ENCODE data around the gene FOXD2.
"Not testable (repeated sequence)": the region's sequence is repeated elsewhere in the genome, so short reads cannot be mapped to it uniquely, and the experiment has no call there.

FOXD2 gene

DNA sequence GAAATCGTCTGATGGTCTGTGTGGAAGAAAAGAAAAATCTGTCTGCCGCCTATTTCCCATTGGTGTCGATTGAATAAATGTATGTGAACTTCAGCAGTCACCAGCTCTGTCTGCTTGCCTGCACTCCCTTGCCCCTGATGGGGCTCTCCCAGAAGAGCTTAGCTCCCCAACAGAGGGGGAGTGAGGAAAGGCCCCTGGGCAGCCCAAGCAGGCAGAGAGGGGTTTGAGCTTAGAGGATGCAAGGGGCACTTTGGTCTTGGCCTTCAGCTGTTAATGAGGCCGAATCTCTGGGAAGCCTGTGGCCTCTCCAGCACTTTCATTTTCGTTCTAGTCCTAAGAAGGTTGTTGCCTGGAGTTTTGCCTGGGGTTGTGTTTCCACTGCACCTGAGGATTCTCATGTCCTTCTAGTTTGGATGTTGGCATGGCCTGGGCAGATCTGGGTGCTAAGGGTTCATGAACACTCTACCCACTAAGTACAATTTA lies 2.8 kb downstream of the FOXD2 start:
- DNase-seq = no peak

DNA sequence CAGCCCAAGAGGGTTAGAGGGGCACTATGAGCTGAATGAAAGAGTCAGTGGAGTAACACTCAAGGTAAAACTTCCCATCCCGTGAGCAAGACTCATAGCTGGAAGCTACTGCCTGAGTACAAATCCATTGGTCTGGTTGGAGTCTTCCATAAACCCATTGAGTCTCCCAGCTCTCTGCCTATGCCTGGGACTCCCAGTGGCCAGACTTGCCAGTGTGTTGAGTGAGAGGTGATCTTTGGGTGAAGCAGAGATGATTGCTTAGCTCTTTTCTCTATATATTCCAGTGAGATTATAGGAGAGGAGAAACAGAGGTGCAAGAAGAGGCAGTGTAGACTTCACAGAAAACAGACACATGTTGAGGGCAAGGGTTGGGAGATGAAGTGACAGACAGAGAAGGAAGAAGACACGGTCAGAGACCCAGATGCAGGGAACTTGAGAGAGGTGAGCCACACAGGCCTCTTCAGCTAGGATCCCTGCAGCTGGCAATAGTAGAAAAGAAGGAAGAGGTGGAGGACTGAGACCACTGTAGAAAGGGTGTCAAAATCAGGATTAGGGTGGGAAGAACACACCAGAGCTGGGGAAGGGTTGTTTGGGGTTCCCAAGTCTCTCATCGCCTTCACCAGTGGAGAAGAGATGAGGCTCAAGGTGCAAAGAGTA lies 3.7 kb downstream of the FOXD2 start:
- DNase-seq = no peak

DNA sequence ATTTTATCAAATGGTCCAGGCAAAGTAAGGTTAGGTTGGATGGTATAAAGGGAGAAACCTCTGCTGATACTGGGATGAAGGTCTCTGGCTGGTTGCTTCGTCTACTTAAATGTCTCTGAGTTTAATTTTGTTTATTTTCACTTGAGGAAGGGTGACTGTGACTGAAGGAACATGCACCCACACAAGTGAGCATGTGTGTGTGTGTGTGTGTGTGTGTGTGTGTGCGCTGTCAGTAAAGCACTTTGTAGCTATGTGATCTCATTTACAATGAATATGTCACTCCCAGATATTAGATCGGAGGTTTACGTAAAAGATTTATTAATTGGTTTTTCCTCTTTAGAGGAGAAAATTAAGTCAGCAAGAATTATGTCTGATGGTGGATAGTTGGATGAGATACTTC lies 4.4 kb downstream of the FOXD2 start:
- DNase-seq = no peak

DNA sequence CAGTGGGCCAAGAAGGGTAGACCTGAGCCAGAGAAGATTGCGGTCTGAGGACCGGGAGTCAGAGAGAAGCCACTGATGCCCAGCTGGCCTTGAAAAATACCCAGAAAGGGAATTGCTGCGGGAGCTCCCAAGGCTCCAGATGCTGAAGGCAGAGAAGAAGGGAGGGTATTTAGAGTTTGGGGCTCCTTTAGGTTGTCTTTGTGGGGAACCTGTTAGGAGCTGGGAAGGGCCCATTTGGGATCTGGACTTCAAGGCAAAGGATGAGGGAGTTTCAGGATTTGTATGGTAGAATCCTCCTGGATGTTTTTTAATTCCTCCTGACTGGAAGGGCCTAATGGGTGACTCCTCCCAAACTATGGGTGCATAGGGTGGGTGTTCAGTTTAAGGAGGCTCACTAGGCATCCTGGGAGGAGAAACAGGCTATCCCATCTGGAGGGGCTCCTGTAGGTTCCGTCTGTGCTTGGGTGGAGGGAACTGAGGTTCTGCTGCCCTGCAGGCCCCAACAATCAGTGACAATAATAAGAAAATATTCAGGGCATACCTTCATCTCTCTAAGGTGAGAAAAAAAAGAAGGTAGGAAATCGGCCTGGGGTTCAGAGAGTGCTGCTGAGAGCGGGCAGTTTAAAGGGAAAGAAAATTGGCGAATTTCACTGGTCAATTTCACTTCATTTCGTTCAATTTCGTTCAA lies 5.1 kb downstream of the FOXD2 start:
- DNase-seq = no peak

DNA sequence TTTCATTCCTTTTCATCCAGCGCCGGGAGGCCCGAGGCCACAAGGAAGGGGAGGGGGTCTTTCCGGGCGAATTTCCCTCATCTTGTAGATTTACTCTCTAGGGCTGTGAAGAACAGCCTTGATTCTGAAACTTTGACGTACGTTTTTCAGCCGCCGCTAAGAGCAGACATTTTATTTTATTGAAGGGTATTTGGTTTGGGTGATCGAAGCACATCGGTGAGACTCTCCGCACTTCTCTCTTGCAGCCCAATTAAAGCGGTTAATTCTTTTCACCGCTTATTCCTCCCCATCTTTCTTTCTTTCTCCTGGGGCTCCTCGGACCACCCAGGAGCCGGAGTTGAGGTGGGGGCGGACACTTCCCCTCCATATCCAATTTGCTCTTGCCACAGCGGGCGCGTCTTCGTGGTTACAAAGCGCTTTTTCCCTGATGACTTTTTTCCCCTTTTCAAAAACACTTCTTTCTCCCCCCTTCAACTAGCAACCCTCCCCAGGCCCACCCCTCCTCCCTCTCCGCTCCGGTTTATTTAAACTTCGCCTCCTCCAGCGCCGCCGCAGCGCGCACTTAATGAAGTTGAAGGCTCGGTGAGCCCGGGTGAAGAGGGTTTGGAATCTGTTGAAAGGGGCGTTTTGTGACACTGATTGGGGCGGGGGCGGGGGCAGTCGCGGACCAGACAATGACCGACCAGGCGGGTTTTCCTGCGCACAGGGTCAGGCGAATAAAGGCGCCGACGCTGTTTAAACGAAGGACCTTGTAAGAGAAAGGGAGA lies 5.9 kb downstream of the FOXD2 start:
- DNase-seq = no peak

DNA sequence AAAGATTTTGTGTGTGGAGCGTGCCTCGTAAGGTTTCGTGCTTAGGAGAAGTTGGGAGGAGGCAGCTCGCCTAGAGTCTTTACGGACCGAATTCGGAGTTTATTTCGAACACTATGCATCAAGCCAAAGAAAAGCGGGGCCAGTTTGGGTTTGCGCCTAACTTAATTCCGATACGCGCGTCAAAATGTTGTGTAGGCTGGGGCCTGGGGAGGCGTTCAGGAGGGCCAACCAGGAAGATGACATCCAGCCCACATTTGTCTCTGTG lies 6.4 kb downstream of the FOXD2 start:
- no peak for DNase-seq

DNA sequence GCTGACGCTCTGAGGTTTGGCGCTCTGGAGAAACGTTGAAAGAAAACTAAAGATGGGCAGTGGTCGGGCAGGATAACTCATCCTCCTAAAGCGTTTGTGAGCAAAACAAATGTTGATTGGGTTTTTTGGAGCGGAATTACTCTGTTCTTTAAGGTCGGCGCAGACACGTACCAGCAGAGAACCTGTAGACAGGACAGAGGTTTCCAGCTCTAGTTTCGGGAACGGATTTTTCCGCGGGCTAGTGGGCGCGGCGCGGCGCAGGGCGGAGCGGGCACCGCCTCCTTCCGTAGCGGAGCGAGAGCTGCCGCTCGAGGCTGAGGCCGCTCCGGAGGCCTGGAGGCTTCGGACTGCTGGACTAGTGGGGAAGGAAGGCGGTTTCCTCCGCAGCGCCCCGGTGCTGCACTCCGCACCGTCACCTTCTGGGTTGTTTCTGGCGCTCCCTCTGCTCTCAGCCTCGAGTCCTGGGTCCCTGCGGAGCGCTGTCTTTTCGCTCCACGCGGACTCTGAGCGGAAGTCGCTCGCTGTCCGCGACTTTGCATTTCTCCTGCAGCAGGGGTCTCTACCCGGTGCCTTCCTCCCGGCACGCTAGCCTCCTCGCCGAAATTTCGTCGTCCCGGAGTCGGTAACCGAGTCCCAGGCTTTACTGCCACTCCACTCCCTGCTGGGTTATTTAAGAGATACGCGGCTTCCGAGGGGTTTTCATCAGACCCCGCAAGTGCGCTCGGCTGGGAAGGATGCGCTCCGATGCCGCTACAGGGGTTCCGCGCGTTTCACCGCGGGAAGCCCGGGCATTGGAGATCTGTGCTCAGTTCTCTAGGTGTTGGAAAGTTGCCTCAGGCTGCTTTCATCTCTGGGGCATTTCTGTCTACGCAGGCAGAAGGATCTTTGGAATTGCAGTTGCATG lies 7.0 kb downstream of the FOXD2 start:
- no peak for DNase-seq

DNA sequence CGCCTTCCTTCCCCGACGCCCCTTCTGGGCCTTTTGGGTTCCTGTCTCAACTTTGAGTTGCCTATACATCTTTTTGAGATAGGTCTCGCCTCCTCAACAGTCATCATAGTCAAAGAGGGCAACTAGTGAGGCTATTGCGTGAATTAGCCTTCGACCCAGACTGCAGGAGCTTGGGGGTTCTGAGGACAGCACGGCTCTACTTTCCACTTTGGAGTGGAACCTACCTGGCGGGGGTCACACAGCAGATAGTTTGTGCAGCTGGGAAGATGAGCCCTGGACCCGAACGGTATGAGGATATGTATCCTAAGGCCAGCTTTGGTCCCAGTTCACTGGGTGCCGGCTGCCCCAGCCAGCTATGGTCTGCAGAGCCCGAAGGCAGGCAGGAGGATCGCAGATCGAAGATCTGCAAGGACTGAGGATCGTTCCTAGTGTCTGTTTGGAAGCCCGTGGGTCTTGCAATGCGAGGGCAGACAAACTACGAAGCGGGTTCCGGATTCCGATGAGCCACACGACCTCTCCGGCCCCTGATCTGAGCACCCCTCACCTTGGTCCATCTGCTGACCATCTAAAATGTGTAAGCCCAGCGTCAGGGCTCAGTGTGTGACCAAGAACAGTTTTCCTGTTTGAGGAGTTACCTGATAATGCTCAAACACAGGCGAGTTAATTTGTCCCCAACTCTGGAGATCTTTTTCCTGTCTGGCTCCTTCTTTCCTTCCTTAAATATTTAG lies 8.1 kb downstream of the FOXD2 start:
- DNase-seq = no peak

DNA sequence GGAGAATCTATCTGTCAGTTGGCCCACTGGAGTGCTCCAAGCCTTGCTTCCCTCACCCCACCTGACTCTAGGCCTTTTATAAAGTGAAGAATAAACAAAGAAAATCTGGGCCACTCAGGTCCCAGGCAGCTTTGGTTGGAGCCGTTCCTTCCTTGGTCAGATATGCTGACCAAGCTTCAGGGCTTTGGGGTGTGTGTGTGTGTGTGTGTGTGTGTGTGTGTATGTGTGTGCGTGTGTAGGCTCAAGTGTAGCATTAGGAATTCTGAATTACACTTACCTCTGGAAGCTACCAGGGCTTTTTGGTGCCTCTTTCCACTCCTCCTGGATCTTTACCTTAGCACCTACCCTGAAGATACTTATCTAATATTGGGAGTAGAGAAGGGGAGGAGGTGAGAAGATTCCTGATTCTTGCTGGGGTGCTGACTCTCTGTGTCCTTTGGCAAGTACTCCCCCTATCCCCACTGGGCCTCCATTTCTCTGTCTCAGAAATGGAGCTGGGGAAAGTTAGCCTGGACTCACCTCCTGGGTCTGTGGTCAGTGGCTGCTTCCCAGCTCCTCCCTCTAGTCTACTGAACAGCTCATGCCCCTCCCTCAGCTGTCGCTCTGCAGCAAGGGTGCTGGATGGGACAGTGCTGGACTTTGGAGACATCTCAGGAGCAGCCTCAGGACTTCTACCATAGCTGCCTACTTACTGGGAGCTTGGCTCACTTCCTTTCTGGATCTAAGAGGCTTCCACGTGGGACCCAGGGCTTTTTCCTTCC lies 10.8 kb downstream of the FOXD2 start:
- no peak for DNase-seq

DNA sequence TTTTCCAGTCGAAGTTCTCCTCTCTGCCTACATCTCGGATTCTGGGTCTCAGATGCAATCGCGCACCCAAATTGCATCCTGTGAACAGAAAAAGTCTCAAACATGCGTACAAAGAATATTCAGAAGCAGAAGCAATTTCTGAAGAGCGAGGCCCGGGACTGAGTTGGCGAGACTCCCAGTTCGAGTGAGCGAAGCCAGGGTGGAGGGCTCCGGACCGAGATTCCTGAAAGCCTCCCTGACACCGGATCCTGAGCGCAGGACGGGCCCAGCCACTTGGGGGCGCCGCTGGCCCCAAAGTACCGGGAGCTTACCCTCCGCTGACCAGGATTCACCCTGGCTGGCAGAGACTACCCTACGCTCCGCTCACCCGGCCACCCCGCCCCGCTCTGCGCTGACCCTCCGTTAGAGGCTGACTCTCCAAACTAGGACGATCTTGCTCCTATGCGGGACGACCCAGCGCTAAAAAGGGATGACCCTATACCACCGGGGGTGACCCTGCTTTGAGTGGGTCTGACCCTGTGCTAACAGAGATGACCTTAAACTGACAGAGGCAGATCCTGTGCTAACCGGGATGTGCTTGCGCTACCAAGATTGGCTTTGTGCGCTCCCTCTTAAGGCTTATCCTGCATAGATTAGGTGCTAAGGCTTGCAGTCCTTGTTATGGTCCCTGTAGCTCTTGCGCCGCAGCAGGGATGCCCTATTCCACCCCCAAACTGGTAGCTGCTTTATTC lies 12.1 kb downstream of the FOXD2 start:
- DNase-seq = no peak

DNA sequence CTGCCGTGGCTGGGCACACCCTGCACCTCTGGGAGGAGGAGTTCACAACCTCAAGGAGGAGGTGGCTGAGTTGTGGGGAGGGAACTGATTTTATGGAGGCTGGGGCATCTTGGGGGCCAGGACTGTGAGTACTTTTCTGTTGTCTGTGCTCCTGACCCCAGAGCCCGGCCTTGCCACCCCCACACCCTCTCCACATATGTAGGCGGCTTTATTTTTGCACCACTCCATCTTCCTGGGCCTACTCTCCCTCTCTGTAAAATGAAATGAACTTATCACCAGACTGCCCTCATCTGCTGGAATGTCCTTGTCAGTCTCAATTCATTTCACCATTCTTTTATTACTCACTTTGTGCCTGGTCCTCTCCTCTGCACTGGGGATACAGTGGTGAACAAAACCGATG lies 12.8 kb downstream of the FOXD2 start:
- DNase-seq = no peak

DNA sequence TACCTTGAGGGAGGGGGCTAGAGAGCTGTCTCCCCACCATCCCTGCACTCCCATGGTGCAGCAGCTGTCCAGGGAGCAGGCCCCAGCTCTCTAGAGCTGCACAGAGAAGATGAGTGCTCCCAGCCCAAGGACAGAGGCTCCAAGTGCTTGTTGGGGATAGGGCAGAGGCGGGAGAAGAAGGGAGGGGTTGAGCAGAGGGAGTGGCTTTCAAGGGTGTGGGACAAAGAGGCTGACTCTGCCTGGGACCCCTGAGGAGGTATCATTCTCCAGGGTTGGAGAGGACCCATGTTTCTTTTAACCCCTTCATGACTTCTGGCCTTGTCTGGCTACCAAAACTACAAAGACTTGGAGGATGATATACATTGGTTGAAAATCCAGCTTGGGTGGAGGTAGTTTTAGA lies 14.6 kb downstream of the FOXD2 start:
- no peak for DNase-seq

DNA sequence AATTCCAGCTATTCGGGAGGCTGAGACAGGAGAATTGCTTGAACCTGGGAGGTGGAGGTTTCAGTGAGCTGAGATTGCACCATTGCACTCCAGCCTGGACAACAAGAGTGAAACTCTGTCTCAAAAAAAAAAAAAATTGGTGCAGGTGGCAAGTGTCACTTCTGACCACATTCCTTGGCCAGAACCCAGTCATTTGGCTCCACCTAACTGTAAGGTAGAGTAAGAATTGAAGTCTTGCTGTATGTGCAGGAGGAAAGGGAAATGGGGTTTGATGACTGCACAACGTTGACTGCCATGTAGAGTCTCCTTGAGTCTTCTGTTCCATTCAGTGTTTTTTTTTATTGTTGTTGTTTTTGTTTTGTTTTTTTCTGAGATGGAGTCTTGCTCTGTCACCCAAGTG lies 16.1 kb downstream of the FOXD2 start:
- not testable (repeated sequence) for DNase-seq

DNA sequence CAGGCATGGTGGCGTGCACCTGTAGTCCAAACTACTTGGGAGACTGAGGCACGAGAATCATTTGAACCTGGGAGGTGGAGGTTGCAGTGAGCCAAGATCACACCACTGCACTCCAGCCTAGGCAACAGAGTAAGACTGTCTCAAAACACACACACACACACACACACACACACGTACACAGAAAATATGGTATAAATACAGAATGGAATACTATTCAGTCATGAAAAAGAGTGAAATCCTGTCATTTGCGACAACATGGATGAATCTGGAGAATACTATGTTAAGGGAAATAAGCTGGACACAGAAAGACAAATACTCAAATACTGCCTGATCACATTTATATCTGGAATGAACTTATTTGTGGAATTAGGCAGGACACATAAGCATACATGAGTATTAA lies 18.4 kb downstream of the FOXD2 start:
- DNase-seq = no peak

DNA sequence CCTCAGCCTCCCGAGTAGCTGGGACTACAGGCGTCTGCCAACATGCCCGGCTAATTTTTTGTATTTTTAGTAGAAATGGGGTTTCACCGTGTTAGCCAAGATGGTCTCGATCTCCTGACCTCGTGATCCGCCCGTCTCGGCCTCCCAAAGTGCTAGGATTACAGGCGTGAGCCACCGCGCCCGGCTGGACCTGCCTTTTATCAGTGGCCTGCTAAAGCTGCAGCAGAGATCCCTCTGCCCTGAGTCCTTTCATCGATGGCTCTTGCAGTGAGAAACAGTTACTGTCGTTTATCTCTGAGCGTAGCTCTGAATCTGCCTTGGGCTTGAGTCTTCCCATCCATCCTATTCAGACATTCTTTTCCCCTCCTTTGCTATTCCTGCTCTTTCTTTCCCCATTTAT lies 19.7 kb downstream of the FOXD2 start:
- not testable (repeated sequence) for DNase-seq

DNA sequence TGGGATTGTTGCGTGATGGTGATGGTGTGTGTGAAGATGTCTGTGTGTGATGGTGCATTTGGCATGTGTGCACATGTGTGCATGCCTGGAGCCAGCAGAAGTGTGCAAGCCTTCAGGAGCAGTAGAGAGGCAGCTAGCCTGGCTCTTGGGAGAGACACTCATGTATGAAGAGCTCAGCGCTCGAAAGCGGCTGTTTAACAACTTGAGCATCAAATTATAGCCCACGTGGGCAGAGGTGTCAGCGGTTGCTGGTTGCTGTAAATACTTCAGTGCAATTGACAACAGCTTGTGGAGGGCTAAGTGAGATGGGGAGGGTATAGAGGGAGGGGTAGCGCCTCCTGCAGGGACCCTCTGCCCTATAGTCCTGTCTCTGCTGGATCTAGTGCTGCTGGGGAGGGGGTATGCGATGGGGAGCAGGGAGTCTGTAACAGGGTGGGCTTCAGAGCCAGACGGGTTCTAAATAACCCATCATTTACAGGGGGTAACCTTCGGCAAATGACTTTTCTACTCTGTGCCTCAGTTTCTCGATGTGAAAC lies 21.5 kb downstream of the FOXD2 start:
- DNase-seq = no peak

DNA sequence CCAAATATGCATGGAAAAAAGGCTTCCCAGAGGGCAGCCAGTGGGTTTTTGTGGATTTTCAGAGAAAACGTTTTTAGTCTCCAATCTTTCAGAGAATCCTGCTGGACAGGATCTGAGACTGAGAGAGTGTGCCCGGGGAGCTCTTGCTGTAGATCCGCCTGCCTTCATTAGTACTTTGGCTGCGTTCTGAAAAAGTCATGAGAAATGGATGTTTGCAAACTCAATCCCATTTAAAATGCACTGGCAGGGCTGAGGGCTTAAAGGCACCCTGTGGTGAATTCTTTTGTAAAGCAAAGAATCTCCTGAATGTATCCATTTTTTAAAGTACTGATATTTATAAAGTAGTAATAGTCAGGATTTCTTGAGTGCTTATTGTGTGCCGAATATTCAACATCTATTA lies 22.2 kb downstream of the FOXD2 start:
- DNase-seq = no peak

DNA sequence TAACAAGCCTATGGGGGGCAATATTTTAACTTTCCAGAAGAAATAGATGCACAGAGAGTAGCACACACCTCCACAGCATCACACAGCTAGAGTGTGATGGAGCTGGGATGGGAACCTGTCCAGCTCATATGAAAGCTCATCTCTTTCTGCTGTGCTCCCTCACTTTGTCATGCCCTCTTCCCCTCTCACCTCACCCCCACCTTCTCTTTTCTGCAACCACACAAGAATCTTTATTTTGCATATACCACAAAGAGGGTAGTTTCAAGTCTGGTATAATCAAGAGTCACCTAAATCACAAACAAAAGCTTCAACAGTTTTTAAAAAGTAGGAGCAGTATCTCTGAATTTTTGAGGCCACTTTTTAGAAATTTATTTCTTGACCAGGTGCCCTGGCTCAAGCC lies 22.6 kb downstream of the FOXD2 start:
- DNase-seq = no peak

DNA sequence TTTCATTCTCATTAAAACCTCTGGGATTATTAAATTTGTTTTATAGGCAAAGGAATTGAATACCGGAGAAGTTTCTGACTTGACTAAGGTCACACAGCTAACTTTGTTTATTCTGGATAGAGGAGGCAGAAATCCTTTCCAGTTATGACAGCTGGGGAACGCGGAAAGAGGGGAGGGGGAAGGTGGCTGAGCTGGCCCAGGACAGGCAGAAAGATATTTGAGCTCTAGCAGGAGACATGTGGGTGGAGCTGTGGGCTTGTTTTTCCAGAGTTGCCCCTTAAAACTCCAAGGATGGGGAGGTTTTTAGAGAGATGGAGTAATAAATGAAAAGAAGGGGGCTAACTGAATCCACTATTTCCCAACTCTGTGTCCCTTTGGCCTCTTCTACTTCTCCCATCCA lies 27.8 kb downstream of the FOXD2 start:
- no peak for DNase-seq

DNA sequence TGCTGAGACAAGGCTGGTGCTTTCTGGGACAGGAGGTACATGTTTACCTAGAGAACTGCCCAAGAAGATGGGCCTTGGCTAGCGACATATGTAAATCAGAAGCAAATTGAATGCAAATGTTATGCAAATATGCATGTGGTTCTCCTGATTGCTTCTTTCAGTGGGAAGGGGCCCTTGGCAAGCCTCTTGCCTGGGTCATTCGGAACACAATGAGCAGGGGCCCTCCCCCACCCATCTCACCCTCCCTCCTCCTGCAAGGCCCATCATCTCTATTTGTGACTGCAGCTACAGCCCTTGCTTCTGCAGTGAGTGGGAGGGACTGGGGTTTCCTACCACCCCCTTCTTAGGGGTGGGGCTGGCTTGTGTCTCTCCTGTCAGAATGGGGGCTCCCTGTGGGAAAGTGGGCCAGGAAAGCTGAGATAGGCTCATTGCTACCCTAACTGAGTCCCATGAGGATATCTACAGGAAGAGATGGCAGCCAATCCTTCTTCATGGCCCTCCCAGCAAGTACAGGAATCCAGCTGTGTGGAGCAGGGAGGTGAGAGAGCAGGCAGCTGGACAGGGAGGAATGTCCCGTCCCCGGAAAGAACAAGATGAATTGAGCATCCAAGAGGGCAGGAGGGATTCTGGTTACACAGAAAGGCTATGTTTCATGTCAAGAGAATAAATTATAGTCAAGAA lies 31.0 kb downstream of the FOXD2 start:
- no peak for DNase-seq
